NK-92 treated with Interleukin-12 subunit alpha and Interleukin-12 subunit beta, amount 100 ng/mL, for 24 hours (cell line): ENCODE data around the gene SLX4.
A peak's percentile ranks its signal among the peaks of the same experiment; 100 is the strongest.

Experiments
- DNase-seq: peaks from one replicate; lab custom pipeline; 2025; lab: John Stamatoyannopoulos, UW

SLX4 gene

DNA sequence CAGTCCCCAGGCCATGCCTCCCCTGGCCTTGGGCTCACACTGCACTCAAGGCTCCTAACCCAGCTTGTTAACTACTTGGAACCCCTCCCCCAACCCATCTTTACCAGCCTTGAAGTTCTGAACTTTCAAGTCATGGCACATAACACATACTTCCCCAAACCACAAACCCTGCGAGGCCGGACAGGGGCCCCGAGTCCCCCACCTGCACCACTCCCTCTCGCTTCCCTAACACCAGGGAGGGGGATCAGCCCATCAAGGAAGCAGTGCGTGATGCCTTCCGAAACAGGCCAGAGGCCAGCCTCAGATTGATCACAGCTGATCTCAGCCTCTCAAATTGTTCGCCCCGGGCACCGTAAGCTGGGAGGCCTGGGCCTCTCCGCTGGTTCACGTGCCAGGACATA, 31.2 kb downstream of the SLX4 start:
- DNase-seq: no peak

DNA sequence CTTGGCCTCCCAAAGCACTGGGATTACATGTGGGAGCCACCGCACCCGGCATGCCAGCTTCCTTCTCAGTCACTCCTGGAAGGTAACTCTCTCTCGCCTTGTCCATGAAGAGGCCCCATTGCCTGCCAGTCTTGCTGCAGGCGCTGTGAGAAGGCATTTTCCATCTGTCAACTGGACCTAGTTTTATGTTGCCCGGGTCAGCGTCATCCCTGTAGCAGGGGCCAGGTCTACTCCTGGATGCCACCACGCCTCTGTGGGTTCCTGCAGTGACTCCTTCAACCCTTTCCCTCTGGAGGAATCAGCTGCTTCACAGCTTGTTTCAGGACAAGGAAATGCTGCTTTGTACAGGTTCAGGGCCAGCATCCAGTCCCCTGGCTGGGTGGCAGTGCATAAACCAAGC, 31.6 kb downstream of the SLX4 start:
- no peak for DNase-seq

DNA sequence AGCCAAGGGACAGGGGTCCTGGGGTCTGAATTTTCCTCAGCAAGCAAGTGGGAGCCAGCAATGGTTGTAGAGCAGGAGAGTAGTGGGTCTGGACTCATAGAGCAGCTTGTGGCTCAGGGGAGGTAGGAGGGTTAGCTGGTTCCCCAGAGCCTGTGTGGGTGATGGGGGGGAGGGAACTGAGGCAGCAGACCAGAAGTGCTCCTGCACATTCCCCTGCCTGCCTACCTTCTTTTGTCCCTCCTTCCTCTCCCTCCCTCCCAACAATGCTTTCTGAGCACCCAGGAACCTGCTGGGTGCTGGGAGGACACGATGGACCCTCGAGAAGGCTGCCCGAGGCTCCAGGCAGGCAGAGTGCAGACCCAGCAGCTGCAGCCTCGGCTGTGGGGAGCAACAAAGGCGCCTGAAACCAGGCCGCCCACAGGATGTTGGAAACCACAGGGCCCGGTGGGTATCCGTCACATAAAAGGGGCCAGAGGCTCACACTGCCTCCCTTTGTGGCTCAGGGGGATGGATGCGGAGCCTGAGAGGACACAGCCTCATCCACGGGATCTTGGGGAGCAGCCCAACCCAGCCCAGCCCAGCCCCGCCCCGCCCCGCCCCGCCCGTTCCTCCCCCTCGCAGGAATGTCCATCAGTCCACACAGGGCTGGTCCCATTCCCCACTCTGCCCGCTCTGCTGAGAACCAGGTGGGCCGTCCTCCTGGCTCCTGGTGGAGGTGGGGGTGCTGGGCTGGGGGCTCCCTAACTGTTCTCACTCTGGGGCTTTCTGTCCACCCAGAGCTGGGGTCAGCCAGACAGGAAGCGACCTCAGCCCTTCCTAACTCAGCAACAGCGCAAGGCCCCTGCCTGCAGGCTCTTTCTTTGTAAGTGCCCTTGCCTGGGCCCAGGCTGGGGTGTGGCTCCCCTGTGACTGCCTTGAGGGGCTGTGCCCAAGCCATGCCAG, 32.5 kb downstream of the SLX4 start:
- DNase-seq: peak; percentile 71

DNA sequence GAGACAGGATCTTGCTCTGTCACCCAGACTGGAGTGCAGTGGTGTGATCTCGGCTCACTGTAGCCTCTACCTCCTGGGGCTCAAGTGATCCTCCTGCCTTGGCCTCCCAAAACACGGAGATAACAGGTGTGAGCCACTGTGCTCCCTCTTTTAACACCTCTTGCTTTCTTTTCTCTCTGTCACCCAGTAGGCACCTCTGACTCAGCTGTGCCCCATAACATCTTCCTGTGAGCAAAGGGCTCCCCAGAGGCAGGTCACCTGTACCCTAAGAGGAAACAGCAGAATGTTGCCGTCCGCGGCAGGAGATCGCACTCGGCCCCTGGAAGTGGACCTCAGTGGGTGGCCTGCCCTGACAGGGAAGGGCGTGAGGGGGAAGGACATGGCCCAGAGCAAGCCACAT, 33.3 kb downstream of the SLX4 start:
- peak; percentile 46 for DNase-seq

DNA sequence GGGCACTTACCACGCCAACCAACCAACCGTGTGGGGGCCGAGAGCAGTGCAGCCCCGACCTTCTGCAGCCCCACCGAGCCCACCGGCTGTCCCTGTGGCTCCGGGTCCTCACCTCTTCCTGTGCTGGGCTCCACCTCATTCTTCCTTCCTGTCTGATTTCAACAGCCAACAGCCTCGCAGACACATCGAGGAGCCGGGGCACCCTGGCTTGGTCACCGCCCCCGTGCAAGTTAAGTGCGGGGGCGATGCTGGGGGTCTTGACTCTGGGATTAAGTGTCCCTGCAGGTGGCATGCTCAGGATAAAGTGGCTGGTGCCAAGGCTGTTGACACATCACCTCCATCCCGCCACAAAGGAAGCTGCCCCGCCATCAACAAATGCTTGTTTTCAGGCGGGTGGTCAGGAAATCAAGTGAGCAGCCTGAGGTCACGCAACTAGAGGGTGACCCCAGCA, 34.1 kb downstream of the SLX4 start, which contains the start of gene NLRC3:
TSS of gene NLRC3 (minus strand) at position 102 of the 451 bp plus-strand sequence. CDS start 12,367 bp downstream, outside the sequence.
- DNase-seq: peak; percentile 63

DNA sequence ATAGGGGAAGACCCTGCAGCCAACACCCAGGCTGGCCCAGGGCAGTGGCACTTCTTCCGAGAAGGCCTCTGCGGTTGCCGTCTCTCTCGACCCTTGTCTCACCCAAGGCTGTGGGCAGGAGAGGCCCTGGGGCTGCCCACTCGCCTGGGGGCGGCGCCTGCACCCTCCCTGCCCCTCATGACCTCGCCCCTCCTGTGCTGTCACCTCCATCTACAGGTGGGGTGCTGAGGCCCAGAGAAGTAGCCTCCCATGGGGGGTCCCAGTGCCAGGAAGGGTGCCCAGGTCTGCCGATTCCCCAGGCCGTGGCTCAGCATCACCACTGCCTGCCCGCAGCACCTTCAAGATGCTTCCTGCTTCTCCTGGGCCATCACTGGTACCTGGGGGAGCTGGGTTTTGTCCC, 35.2 kb downstream of the SLX4 start:
- DNase-seq: peak; percentile 22

DNA sequence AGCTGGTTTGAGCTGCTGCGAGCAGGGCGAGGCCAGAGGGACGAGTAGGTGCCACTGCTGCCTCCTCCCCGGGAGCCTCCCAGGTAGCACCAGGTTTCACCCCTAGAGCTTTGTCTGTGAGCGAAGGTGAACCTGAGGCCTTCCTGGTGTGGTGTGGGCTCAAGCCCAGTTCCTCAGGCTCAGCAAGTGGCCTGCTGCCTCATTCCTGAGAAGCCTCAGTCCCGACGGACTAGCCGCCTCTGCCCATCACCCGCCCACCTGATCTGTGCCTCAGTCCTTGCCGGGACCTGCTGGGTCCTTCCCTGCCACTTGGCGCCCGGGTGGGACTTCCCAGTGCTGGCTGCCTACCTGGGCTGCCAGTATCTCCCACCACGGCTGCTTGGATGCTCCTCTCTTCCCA, 35.9 kb downstream of the SLX4 start:
- DNase-seq: no peak

DNA sequence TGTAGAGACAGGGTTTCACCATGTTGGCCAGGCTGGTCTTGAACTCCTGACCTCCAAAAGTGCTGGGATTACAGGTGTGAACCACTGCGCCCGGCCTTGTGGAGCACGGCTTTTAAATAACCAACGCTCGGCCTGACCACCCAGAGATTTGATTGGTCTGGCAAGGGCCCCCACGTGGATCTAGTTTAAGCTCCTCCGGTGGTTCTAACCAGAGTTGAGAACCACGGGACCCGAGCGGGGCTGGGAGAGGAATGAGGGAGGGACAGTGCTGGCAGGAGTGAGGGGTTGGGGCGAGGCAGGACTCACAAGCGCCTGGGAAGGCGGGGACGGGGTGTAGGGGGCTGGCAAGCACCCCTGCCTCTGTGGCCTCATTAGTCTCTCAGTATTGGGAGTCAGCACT, 37.2 kb downstream of the SLX4 start:
- no peak for DNase-seq

DNA sequence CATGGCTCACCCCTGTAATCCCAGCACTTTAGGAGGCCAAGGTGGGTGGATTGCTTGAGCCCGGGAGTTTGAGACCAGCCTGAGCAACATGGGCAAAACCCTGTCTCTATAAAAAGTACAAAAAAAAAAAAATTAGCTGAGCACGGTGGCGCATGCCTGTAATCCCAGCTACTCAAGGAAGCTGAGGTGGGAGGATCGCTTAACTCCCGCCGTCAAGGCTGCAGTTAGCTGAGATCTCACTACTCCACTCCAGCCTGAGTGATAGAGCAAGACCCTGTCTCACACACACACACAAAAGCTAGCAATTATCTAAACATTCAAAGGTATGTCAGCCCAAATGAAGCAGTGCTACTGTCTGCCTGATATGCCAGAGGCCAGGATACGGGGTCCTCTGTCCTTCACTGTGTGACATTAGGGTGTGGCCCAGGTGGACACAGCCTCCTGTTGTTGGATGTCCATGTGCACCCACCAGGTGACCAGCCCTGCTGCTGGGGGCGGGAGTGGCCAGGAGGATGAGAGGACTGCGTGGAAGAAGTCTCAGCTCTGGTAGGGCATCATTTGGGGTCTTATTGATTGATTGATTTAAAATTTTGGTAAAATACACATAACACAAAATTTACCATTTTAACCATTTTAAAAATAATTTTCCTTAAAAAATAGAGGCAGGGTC, 38.1 kb downstream of the SLX4 start:
- no peak for DNase-seq

DNA sequence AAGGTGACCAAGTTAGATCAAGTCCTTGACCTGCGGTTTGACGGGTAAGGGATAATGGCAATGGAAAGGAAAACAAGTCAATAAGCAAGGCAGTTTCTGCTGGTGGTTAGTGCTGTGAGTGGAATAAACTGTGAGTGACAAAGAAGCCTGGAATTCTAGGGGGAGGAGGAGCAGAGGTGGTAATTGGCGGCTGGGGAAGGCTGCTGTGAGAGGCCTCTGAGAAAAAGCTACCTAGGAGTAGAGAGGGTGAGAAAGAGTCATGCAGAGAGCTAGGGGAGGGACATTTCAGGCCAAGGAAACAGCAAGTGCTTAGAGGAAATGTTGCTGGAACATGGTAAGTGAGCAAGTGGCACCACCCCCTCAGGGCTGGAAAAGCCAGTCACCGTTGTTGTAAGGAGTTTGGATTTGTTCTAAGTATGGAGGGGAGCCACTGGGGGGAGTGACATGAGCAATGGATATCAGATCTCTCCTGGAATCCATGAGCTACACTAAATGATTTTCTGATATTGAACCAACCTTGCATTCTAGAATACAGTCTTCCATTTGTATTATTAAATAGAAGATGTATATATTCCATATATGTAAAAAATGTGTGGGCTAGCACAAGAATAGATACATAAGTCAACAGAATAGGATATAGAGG, 40.9 kb downstream of the SLX4 start:
- DNase-seq: no peak

DNA sequence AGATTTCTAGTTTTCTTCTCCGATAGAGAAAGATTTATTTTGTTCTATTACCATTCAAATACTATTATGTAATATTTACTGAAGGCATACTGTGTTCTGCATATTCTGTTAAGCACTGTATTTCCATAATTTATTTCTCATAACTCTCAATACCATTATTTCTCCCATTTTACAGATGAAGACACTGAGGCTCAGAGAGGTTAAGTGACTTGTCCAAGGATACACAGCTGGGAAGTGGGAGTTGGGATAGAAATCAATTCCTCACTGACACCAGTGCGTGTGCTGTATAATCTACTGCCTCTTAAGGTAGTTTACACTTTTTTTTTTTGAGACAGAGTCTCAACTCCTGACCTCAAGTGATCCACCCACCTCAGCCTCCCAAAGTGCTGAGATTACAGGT, 41.6 kb downstream of the SLX4 start:
- DNase-seq: no peak

DNA sequence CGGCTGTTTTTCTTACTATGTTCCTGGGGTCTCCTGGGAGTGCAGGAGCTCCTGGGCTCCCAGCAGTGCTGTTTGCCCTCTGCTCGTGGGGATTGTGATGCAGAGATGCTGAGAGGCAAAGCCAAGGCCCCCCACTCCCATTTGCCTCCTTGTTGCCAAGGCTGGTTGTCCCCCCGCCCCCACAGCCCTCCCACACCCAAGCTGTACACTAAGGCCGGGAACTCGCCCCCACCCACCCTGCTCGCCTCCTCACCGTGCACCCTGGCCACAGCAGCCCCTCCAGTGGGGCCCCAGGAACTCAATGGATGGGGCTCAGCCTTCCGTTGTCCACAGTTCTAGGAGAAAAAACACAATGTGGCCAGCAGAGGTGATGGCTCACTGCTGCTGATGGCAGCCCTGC, 44.4 kb downstream of the SLX4 start:
- no peak for DNase-seq

DNA sequence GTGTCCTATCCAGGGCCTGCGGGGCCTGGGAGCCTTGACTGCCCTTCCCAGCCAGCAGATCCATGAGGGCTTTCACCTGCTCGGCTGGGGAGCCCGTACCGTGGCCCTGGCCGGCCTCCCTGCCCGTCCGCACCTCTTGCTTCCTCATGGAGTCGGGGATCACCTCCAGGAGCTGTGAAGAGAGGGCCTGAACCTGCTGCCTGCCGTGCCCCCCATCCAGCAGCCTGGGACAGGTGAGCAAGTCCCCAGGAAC, 46.6 kb downstream of the SLX4 start:
- DNase-seq: no peak

DNA sequence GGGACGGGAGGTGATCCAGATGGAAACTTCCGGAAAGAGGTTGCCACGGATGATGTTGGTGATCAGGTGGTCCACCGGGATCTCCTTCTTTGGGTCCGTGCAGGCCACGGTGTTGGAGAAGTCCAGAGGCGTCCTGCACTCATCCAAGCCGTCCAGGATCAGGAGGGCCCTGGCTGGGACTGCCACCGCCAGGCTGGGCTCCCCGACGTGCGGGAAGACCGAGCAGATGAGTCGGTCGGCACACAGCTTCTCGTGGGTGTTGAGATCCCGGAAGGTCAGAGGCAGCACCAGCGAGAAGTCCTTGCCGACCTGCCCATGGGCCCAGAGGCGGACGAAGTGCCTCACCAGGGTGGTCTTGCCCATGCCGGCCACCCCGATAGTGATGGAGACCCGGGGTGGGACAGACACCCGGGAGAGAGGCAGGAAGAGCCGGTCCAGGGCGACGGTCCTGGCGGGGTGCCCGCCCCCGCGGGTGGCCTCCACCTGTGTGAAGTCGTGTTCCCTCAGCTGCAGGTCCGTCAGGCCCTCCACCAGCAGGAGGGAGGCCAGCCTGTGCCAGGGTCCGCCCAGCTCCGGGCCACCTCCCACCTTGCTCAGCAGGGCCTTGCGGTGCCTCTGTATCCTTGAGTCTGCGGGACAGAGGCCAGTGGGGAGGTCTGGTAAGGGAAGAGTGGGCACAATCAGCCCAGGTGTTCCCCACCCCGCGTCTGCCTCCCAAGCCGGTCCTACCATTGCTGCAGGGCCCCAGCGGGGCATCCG, 47.1 kb downstream of the SLX4 start:
- no peak for DNase-seq

DNA sequence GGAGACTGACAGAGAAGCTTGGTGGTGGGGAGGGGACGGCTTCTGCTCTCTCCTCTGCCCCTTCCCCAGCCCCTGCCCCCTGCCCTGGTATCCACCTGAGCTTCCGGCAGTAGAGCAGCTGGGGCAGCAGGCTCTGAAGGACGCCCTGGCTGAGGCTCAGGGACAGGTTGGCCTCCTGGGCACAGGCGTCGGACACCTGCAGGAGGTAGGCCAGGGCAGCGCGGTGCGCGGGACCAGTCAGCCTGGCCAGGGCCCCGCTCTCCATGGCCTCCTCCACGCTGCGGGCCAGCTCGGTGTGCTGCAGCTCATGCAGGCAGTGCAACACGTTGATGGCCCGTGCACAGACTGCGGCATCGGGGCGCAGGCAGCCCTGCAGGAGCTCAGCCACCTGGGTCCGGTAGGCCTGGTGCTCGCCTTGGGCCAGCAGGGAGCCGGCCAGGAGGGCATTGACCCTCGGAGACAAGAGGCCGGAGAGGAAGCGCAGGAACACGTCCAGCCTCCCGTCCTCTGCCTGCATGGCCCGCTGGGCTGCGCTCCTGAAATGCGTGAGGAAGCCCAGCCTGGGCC, 48.4 kb downstream of the SLX4 start:
- DNase-seq: no peak

DNA sequence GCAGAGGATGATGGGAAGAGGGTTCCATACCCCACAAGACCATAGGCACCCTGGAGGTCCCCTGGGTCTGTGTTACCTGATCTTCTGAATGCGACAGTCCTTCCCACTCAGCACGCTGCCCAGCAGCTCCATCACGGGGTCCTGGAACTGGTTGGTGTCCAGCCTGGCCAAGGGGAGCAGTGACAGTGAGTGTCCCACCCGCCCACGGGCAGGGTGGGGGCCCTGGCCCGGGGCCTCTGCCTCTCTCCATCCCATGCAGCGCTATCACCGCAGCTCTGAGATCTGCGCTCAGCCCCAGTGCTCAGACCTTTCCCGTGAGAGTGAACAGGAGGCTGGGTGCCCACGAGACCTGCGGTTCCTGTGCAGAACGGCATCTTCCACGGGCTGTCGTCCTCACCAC, 49.8 kb downstream of the SLX4 start:
- no peak for DNase-seq

DNA sequence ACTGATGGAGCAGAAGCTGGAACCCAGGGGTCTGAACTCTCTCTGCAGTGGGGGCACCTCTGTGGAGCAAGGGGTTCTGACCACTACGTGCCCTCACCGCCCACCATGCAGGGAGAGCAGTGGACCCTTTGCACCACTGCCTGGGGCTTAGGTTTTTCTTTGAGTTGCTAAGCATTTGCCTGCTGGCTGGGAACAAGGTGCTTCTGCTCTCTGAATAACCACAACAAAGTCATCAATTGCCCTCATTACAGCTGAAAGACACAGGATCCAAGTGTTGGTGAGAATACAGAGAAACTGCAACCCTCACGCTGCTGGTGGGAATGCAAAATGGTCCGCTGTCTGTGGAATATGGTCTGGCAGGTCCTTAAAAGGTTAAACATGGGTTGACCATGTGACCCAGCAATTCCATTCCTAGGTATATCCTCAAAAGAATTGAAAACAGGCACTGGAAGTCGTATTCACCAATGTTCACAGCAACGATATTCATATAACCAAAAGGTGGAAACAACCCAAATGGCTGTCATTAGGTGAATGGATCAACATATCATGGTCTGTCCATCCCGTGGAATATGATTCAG, 57.0 kb downstream of the SLX4 start:
- no peak for DNase-seq

DNA sequence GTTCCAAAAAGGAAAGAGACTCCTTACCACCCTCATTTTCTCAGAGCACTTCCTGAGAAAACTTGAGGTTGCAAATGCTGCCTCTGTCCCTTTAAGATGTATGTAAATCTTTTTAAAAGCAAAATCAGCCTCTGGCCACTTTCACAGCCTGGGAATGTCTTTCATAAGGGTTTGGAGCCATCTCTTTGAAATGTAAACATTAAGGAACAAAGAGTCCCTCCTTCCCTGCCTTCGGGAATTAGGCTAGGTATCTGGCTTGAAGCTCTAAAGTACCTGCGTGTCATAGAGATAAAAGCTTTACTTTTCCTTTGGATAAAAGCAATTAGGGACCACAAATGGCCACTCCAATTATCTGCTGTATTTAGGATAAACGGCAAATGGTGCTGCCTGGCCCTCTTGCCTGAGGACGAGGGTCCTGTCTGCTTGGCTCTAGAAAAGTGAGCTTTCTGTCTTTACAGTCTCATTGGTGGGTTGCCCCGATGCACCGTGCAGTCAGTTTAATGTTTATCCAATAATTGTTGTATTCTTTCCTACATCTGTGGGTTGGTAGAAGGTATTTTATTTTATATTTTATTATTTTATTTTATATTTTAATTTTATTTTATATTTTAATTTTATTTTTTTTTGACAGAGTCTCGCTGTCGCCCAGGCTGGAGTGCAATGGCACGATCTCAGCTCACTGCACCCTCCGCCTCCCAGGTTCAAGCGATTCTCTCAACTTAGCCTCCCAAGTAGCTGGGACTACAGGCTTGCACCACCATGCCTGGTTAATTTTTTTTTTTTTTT, 58.1 kb downstream of the SLX4 start:
- no peak for DNase-seq

DNA sequence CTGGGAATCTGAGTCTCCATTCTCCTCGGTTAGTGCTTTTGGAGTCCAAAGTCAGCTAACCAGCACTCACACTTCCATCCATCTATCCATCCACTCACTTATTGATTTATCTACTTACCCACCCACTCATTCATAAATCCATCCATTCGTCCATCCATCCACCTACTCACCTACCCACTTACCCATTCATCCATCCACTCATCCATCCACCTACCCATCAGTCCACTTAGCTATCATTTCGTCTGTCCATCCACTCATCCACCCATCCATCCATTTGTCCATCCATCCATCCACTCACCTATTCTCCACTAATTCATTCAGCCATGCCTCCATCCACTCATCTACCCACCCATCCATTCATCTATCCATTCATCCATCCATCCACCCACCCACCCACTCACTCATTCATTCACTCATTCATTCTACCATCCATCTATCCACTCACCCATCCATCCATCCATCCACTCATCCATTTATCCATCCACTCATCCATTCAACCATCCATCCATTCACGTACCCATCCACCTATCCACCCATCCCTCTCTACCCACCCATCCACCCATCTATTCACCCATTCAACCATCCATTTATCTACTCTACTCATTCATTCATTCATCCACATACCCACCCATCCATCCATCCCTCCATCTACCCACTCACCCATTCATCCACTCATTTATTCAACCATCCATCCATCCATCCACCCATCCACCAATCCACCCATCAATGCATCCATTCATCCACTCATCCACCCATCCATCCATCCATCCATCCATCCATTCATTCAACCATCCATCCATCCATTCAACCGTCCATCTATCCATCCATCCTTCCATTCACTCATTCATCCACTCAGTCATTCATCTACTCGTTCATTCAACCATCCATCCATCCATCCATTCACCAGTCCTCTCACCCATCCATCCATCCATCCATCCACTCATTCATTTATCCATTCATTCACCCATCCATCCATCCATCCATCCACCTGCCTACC, 60.3 kb downstream of the SLX4 start:
- no peak for DNase-seq

DNA sequence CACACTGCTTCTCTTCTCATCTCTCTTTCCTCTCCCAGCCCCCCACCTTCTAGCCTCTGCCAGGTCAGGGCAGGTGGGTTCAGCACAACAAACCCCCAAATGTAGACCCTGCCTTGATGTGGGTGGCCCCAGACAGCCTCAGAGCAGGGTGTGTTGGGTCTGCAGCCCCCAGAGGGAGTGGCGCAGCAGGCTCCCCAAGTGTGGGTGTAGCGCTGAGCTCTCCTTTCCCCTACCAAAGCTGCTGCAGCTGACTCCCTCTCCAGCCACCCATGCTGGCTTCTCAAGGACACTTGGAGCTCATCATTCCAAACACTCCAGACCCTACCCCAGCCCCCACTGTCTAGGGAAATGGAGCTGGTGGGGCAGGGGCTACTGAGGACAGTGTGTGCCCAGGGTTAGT, 61.5 kb downstream of the SLX4 start:
- DNase-seq: no peak
